Activated T-helper 1 cell treated with anti-CD3 and anti-CD28 coated beads, Interleukin-12 subunit alpha, Interleukin-12 subunit beta, Interleukin-2, Interleukin-4 antibody, amounts not matched to agents 30 ng/mL and 10 ng/mL and 1 ng/mL, durations not matched to agents 14 hours and 24 hours and 36 hours (primary cell): ENCODE measurements around the gene KIT. TPM values are rescaled to one million over a fixed set of nuclear protein-coding genes. Genes with fewer than 3 reads are reported as not detected.

Experiments used
- DNase-seq: peaks from one replicate; pipeline ENCODE4 v3.0.0; 2021; ENCODE audit warnings: low spot score
- H3K27ac Mint-ChIP-seq: one replicate; pipeline ENCODE4 v1.8.0; 2021; ENCODE audit warnings: mild to moderate bottlenecking, mixed read lengths
- H3K27me3 Mint-ChIP-seq: one replicate; pipeline ENCODE4 v1.8.0; 2022; ENCODE audit warnings: mild to moderate bottlenecking, moderate library complexity, mixed read lengths; ENCODE audit not compliant: insufficient read depth
- H3K36me3 Mint-ChIP-seq: one replicate; pipeline ENCODE4 v1.8.0; 2021; ENCODE audit warnings: low read depth, mixed read lengths
- H3K4me1 Mint-ChIP-seq: one replicate; pipeline ENCODE4 v1.8.0; 2021; ENCODE audit warnings: low read depth, mixed read lengths
- H3K4me3 Mint-ChIP-seq: one replicate; pipeline ENCODE4 v1.8.0; 2021; ENCODE audit warnings: mild to moderate bottlenecking, moderate library complexity, mixed read lengths
- H3K9me3 Mint-ChIP-seq: one replicate; pipeline ENCODE4 v1.8.0; 2021; ENCODE audit warnings: mixed read lengths
- intact Hi-C: fragments of 100-400 bp; cut with micrococcal nuclease; formaldehyde crosslinking; loops from one replicate; pipeline ENCODE4 v1.15.1; 2024
- total RNA-seq: library from RNA; stranded (reverse); gene quantifications from 2 replicates; pipeline ENCODE4 v1.2.3, GENCODE V29; 2022

The KIT gene
- total RNA-seq, 1 donor from 2014 or later = 0.41 TPM

DNA sequence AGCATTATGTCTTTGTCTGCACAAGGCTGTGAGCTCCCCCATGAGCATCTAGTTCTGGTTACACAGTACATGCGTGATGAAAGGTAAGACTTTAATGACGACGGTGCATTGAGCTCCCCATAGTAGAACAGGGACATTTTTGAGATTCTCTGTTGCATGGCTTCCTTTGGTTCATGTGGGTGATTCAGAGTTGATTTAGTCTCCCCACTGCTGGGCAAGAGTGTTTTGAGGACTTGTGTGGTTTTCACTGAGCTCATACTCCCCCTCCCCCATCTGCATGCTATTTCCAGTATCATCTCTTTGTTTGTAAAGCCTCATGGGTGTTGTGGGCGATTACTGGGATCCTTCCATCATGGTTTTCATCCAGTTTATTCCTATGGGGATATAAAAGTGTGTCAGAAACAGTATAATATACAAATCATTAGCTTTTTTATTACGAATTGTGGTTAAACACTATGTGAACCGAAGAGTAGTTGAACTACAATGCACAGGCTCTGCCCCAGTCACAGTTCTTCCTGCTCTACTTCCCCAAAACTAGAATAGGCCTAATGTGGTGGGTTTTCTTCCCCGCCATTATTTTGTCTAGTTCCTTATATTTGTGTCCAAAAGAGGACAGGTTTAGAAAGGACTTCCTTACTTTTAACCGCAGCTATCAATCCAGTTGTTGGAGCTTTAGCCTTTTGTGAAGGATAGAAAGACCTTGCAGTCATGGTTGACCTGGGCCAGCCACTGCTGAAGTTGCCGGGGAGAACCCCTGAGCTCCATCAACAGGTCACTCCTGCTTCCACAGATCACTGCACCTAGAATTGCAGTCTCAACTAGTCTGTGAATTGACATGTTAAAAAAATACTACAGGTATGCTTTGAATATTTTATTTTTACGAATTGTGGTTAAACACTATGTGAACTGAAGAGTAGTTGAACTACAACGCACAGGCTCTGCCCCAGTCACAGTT lies 30.4 kb downstream of the KIT start:
- Mint-ChIP-seq H3K27me3 (peaks cover 5% of the 10 kb centered on the region), H3K27ac (no peak overlapping the region)
- intact Hi-C loops = no loop called here

DNA sequence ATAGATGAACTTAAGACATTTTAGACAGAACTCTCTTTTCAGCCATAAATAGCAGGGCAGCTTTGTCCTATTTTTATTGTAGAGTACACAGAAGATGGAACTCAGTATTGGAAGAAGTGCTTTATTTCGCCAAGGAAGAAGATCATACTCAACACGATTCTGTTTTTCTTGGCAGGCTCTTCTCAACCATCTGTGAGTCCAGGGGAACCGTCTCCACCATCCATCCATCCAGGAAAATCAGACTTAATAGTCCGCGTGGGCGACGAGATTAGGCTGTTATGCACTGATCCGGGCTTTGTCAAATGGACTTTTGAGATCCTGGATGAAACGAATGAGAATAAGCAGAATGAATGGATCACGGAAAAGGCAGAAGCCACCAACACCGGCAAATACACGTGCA lies 37.6 kb downstream of the KIT start:
- no peaks in the 10 kb centered on the region for H3K4me1 Mint-ChIP-seq
- H3K4me3 Mint-ChIP-seq = no peak overlapping the region
- H3K27ac Mint-ChIP-seq = no peak overlapping the region
- H3K27me3 Mint-ChIP-seq = peaks cover 7% of the 10 kb centered on the region
- H3K36me3 Mint-ChIP-seq = no peaks in the 10 kb centered on the region
- intact Hi-C loops = no loop called here
- DNase-seq = no peak
- no peaks in the 10 kb centered on the region for H3K9me3 Mint-ChIP-seq

More for the DNA sequence above, 30.4 kb downstream of the KIT start:
- Mint-ChIP-seq H3K4me3 (no peak overlapping the region), H3K9me3 (no peaks in the 10 kb centered on the region), H3K4me1 (peaks cover 6% of the 10 kb centered on the region), H3K36me3 (no peaks in the 10 kb centered on the region)
- DNase-seq = no peak

DNA sequence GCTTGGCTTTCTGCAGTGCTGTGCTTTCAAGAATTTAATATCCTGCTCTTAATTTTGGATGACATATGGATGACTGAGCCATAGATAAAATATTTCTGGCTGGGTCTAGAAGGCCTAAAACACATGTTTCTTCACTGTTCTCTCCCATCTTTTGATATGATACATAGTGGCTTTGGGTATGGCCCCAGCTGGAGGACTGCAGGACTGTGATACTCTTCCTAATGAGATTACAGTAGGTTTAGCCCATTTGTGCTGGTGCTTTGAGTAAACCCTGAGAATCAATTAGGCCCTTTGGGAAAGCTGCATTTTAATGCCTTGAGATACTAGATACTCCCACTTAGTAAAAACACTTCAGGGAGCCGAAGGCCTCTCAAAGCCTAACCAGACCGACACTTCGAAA lies 38.0 kb downstream of the KIT start:
- Mint-ChIP-seq H3K9me3 (no peaks in the 10 kb centered on the region), H3K27ac (no peak overlapping the region), H3K4me1 (no peaks in the 10 kb centered on the region), H3K4me3 (no peak overlapping the region), H3K36me3 (no peaks in the 10 kb centered on the region), H3K27me3 (peaks cover 7% of the 10 kb centered on the region)
- DNase-seq = no peak
- intact Hi-C loops = no loop called here

DNA sequence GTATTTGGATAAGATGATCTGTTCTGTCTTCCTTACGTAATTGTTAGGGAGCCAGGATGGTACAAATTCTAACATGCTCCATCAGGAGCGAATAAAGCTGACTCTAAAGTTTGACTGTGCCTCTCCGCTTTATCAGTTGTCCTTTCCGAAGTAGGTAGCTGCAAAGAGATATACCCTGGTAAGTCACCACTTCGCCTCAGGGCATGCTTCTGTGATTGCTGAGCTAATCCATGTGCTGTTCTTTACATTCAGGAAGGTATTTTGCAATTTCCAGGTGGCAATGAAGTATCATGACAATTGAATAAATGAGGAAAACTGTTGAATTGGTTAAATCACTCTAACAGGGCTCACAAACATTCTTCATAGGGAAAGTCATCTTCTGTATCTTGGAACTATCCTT lies 38.9 kb downstream of the KIT start:
- Mint-ChIP-seq H3K4me1 (no peaks in the 10 kb centered on the region), H3K9me3 (no peaks in the 10 kb centered on the region), H3K27me3 (peaks cover 2% of the 10 kb centered on the region), H3K27ac (no peak overlapping the region), H3K4me3 (no peak overlapping the region), H3K36me3 (no peaks in the 10 kb centered on the region)
- intact Hi-C loops = no loop called here
- no peak for DNase-seq

DNA sequence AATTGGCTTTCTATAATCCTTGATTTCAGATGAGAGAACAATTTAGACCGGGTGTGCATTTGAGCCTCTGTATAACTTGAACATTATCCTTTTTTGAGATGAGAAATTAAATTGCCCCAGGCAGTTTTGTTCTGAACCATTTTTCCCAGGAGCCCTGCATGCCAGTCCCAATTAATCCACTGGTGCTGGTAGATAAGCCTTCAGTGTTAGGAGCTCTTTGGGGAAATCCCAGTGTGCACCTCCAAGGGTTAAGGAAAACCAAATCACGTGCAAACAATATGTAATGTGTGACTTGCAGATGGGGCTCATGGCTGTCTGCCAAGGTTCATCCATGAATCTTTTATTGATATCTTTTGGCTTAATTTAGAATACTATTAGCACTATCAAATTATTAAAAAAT lies 43.2 kb downstream of the KIT start:
- no peaks in the 10 kb centered on the region for H3K9me3 Mint-ChIP-seq

DNA sequence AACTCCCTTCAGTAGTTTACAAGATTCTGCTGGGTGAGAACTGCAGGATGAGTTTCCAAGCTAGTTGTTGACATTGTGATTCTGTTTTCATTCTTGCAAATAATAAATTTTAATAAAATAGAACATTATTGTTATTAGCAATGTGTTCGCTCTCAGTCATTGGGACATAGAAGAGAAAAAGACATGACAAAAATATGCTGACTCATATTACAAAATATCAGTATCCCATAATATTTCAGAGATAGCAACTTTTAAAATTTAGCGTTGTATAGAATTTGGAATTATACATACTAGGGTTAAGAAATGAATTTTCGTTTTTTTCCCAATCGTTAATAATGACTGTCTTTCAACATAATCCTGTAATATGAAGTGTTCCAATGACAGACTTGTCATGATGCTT lies 45.4 kb downstream of the KIT start:
- H3K9me3 Mint-ChIP-seq = no peaks in the 10 kb centered on the region
- H3K4me1 Mint-ChIP-seq = no peaks in the 10 kb centered on the region
- no peak for DNase-seq
- H3K36me3 Mint-ChIP-seq = no peaks in the 10 kb centered on the region
- H3K4me3 Mint-ChIP-seq = no peak overlapping the region
- H3K27me3 Mint-ChIP-seq = peaks cover 4% of the 10 kb centered on the region
- no peak overlapping the region for H3K27ac Mint-ChIP-seq
- intact Hi-C loops = no loop called here

More for the DNA sequence above, 43.2 kb downstream of the KIT start:
- H3K4me3 Mint-ChIP-seq = no peak overlapping the region
- H3K27me3 Mint-ChIP-seq = peaks cover 4% of the 10 kb centered on the region
- no peak overlapping the region for H3K27ac Mint-ChIP-seq
- H3K4me1 Mint-ChIP-seq = no peaks in the 10 kb centered on the region
- H3K36me3 Mint-ChIP-seq = no peaks in the 10 kb centered on the region
- intact Hi-C loops = no loop called here
- DNase-seq = no peak

DNA sequence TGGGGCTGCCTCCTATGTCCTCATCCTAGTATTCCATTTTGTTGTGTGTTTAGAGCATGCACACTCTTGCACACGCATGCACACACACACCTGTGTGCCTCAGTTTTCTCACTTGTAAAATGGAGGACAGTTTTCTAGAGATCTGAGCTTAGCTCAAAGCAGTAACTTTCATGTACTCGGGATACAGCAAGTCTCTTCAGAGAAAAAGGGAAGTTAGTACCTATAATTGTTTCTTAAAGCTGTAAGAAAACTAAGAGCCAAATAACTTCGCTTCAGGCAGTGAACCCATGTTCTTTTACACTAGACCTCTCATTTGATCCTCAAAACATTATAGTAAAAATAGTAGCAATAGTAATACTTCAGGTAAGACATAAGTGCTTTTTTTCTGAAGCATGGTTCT lies 49.6 kb downstream of the KIT start:
- Mint-ChIP-seq H3K4me3 (no peak overlapping the region), H3K9me3 (no peaks in the 10 kb centered on the region), H3K36me3 (no peaks in the 10 kb centered on the region), H3K27me3 (peaks cover 5% of the 10 kb centered on the region), H3K4me1 (peaks cover 11% of the 10 kb centered on the region), H3K27ac (no peak overlapping the region)
- intact Hi-C loops = no loop called here
- no peak for DNase-seq

DNA sequence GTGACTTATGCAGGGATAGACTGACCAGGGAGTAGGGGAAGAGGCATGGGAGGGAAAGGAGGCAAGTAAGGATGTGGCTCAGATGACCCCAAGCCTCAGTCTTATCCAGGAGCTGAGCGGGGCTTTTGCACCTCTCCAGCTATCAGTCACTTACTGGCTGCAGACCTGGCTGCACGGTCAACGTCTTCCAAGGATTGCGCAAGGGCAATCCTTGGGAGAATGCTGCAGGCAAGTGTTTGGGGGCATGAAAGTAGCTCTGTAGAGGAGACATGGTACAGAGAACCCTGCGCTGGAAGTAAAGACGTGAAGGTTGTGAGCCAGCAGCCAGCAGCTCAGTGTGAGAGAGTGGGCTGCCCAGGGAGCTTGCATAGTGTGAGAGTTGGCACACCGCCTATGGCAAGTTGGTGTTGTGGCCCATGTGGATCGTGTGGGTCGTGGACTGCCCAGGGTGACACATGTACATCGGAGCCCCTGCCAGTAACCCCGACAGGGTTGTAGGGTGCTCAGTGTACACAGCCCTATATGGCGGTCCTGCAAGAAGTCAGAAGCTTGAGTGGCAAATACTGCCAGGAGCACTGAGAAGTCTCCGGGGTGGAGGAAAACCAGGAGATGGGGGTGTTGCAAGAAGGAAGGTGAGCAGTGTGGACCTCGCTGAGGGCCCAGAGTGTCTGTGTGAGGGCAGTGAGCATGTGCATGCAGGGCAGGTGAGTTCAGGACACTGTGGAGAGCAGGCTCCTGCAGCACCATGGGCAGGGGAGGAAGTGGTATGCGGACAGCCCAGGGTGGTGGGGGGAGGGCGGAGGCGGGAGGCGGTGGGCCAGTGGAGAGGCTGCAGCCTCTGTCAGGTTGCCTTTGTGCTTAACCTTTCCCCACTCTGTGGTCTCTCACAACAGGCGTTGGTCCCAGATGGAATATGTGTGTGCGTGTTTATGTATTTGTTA lies 50.9 kb downstream of the KIT start:
- Mint-ChIP-seq H3K4me3 (no peak overlapping the region), H3K36me3 (no peaks in the 10 kb centered on the region), H3K4me1 (peaks cover 11% of the 10 kb centered on the region), H3K27me3 (peaks cover 5% of the 10 kb centered on the region), H3K9me3 (no peaks in the 10 kb centered on the region), H3K27ac (no peak overlapping the region)
- DNase-seq = no peak
- intact Hi-C loops = no loop called here

DNA sequence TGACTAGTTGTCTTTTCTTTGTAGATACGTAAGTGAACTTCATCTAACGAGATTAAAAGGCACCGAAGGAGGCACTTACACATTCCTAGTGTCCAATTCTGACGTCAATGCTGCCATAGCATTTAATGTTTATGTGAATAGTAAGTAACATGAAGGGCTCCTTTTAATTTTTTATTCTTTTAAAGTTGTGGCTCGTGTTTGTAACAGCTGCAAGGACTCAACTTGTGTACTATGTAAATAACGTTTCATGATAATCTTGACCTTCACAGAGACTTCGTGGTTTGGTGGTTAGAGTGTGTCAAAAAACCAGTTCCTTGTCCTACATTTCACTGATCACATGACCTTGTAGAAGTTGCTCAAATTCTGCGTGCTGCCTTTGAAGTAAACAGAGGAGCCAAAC lies 51.6 kb downstream of the KIT start:
- intact Hi-C loops = no loop called here
- peaks cover 5% of the 10 kb centered on the region for H3K27me3 Mint-ChIP-seq
- no peaks in the 10 kb centered on the region for H3K9me3 Mint-ChIP-seq
- peaks cover 11% of the 10 kb centered on the region for H3K4me1 Mint-ChIP-seq
- no peak overlapping the region for H3K27ac Mint-ChIP-seq
- DNase-seq = no peak
- H3K36me3 Mint-ChIP-seq = no peaks in the 10 kb centered on the region
- no peak overlapping the region for H3K4me3 Mint-ChIP-seq

DNA sequence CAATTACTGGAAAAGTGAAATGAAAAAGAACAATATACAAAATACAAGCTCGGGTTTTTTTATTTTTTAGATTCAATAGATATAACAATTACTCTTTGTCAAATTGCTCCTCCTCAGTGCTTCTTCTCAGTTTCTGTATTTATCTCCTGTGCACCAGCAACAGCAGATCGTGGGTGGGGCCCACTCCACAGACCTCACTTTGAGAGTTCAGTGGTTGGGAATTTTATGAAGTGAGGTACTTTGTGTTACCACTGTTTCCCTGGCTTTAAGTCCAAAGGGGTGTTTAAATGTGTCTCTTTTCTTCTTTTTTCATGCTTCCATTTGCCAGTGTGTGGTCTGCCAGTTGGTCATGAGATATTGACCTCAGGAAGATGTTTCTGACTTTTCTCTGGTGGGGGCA lies 54.4 kb downstream of the KIT start:
- DNase-seq = no peak
- no peak overlapping the region for H3K4me3 Mint-ChIP-seq
- intact Hi-C loops = no loop called here
- H3K9me3 Mint-ChIP-seq = no peaks in the 10 kb centered on the region
- H3K27ac Mint-ChIP-seq = no peak overlapping the region
- peaks cover 11% of the 10 kb centered on the region for H3K4me1 Mint-ChIP-seq
- H3K36me3 Mint-ChIP-seq = no peaks in the 10 kb centered on the region
- peaks cover 6% of the 10 kb centered on the region for H3K27me3 Mint-ChIP-seq

DNA sequence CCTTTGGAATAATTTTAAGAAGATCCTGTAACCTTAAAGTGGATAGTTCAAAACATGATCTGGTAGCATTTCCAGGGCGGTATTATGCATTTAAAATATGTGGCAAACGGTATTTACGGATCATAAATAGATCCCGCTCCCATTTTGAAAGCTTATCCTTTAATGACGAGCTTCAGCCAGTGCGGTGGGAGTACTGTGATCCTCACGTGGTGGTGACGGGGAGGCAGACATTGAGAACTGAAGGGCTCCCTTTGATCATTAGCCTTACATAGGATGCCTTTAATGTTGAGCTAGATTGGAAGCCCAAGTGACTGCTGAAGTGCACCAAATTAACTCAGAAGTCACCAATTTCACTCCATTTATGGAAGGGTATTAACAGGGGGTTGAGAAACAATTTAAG lies 56.9 kb downstream of the KIT start:
- H3K4me1 Mint-ChIP-seq = peaks cover 7% of the 10 kb centered on the region
- no peak overlapping the region for H3K4me3 Mint-ChIP-seq
- intact Hi-C loops = no loop called here
- DNase-seq = no peak
- no peaks in the 10 kb centered on the region for H3K9me3 Mint-ChIP-seq
- no peak overlapping the region for H3K27ac Mint-ChIP-seq
- peaks cover 3% of the 10 kb centered on the region for H3K27me3 Mint-ChIP-seq
- no peaks in the 10 kb centered on the region for H3K36me3 Mint-ChIP-seq

DNA sequence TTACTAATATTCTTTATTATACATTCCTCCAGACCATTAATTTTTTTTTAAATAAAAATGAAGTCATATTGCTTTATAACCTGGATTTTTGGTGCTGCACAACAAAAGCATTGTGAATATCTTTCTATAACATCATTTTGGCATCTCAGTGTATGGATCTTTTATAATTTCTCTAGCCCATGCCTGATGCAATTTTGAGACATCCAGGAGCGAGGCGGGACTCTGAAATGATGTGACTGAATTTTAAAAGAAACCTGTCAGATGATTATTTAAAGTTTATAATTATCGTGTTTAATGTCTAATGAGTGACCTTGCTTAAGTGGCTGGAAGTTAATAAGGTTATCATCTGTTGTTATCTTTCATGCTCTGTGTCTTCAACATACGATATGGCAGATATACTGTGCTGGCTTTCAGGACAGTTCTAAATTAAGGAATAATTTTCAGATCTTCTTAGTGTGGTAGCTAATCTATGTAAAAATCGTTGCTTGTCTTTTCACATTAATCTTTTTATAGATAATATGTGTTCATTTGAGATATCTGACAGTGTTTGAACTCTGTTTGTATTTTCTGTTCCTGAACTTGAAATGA lies 58.8 kb downstream of the KIT start:
- intact Hi-C loops = no loop called here
- DNase-seq = no peak
- peaks cover 3% of the 10 kb centered on the region for H3K27me3 Mint-ChIP-seq
- no peaks in the 10 kb centered on the region for H3K36me3 Mint-ChIP-seq
- H3K9me3 Mint-ChIP-seq = no peaks in the 10 kb centered on the region
- H3K27ac Mint-ChIP-seq = no peak overlapping the region
- no peak overlapping the region for H3K4me3 Mint-ChIP-seq
- no peaks in the 10 kb centered on the region for H3K4me1 Mint-ChIP-seq

DNA sequence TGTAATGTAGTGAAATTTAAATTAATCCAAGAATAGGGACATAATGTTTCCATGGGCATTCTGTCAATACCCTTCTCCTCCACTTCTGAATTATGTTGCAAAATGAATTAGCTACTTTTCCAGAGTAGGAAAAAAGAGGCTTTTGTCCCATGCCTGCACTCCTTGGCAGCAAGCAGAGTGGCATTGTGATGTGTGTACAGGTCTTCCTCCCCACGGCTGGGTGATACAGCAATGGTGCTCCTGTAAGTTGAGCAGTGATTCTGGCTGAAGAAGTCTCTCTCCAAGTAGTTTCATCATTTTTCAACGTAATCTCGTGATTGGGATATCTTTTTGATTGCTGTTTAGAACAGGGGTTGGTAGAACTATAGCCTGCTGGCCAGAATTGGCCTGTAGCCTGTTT lies 59.9 kb downstream of the KIT start:
- no peaks in the 10 kb centered on the region for H3K4me1 Mint-ChIP-seq
- no peaks in the 10 kb centered on the region for H3K36me3 Mint-ChIP-seq
- DNase-seq = no peak
- H3K27ac Mint-ChIP-seq = no peak overlapping the region
- no peak overlapping the region for H3K4me3 Mint-ChIP-seq
- peaks cover 3% of the 10 kb centered on the region for H3K27me3 Mint-ChIP-seq
- intact Hi-C loops = no loop called here
- H3K9me3 Mint-ChIP-seq = no peaks in the 10 kb centered on the region
